Osteoblast (primary cell): Measurements from ENCODE around the gene C17orf114.

Experiments used
- DNase-seq: peaks from one replicate; pipeline ENCODE4 v3.0.0; 2011; ENCODE audit warnings: low spot score, mixed read lengths; ENCODE audit not compliant: insufficient read length; ENCODE audit errors: missing footprints
- H2AFZ ChIP-seq: 2 replicates; pipeline ENCODE4 v1.6.0; 2011; ENCODE audit warnings: mild to moderate bottlenecking, low read length
- H3K27ac ChIP-seq: 2 replicates; pipeline ENCODE4 v1.5.1; 2011; ENCODE audit warnings: mild to moderate bottlenecking, low read depth, low read length, moderate library complexity
- H3K27me3 ChIP-seq: 2 replicates; pipeline ENCODE4 v1.6.0; 2012; ENCODE audit warnings: mild to moderate bottlenecking, control low read depth, inconsistent platforms, low read length, moderate library complexity; ENCODE audit not compliant: insufficient read depth
- H3K36me3 ChIP-seq: 2 replicates; pipeline ENCODE4 v1.5.1; 2011; ENCODE audit warnings: mild to moderate bottlenecking, low read length, control low read depth, moderate library complexity; ENCODE audit not compliant: insufficient read depth
- H3K4me1 ChIP-seq: 2 replicates; pipeline ENCODE4 v1.5.1; 2011; ENCODE audit warnings: mild to moderate bottlenecking, low read length, control low read depth, moderate library complexity; ENCODE audit not compliant: insufficient read depth
- H3K4me2 ChIP-seq: 2 replicates; pipeline ENCODE4 v1.6.0; 2011; ENCODE audit warnings: mild to moderate bottlenecking, low read length; ENCODE audit not compliant: insufficient read depth
- H3K4me3 ChIP-seq: fragments of 200-600 bp; sonication (generic); 3 replicates; pipeline ENCODE4 v1.5.1; 2012; ENCODE audit warnings: mild to moderate bottlenecking, low read length, inconsistent platforms; ENCODE audit not compliant: insufficient read depth
- H3K79me2 ChIP-seq: 2 replicates; pipeline ENCODE4 v1.6.0; 2012; ENCODE audit warnings: mild to moderate bottlenecking, low read length, control low read depth, inconsistent platforms; ENCODE audit not compliant: insufficient read depth
- H3K9me3 ChIP-seq: 2 replicates; pipeline ENCODE4 v1.5.1; 2011; ENCODE audit warnings: low read depth, low read length, control low read depth
- H4K20me1 ChIP-seq: 2 replicates; pipeline ENCODE4 v1.6.0; 2012; ENCODE audit warnings: mild to moderate bottlenecking, low read length, control low read depth; ENCODE audit not compliant: insufficient read depth
- TF ChIP-seq, protein P1 (sequence below): IDR thresholded peaks from 2 replicates; pipeline ENCODE4 v1.5.1; 2011; ENCODE audit warnings: mild to moderate bottlenecking, low read depth, low read length, moderate library complexity; ENCODE audit errors: extremely low read depth

Gene C17orf114

DNA sequence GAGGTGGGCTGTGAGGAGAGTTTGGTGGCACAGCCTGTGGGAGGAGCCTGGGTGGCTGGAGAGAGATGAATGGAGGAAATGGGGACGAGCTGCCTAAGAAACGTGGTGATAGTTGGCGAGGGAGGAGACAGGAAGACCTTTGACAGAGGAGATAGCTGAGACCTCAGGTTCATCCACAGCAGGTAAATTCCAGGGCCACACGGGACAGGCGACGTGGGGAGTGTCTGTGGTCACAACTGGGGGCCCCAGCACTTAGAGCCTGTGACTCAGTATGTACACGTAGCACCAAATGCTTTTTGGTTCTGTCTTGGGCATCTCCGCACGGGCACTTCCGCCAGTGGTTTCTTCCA, 38.7 kb upstream of the C17orf114 start:
- H4K20me1 ChIP-seq = peaks cover 76% of the 10 kb centered on the region
- no peak overlapping the region for H3K4me2 ChIP-seq
- no peaks in the 10 kb centered on the region for H3K9me3 ChIP-seq
- no peak overlapping the region for H3K27ac ChIP-seq
- H3K79me2 ChIP-seq = peaks cover 88% of the 10 kb centered on the region
- TF ChIP-seq, protein P1, sequence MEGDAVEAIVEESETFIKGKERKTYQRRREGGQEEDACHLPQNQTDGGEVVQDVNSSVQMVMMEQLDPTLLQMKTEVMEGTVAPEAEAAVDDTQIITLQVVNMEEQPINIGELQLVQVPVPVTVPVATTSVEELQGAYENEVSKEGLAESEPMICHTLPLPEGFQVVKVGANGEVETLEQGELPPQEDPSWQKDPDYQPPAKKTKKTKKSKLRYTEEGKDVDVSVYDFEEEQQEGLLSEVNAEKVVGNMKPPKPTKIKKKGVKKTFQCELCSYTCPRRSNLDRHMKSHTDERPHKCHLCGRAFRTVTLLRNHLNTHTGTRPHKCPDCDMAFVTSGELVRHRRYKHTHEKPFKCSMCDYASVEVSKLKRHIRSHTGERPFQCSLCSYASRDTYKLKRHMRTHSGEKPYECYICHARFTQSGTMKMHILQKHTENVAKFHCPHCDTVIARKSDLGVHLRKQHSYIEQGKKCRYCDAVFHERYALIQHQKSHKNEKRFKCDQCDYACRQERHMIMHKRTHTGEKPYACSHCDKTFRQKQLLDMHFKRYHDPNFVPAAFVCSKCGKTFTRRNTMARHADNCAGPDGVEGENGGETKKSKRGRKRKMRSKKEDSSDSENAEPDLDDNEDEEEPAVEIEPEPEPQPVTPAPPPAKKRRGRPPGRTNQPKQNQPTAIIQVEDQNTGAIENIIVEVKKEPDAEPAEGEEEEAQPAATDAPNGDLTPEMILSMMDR = no peak
- no peak for DNase-seq
- H3K27me3 ChIP-seq = no peaks in the 10 kb centered on the region
- no peaks in the 10 kb centered on the region for H3K4me1 ChIP-seq
- H3K36me3 ChIP-seq = peaks cover 2% of the 10 kb centered on the region
- no peak overlapping the region for H2AFZ ChIP-seq
- no peak overlapping the region for H3K4me3 ChIP-seq

- TF ChIP-seq, protein P1 = no peak
- Histone ChIP-seq H3K9me3 (no peaks in the 10 kb centered on the region), H3K27me3 (no peaks in the 10 kb centered on the region), H3K27ac (no peak overlapping the region), H4K20me1 (peaks cover 76% of the 10 kb centered on the region), H3K4me1 (no peaks in the 10 kb centered on the region), H3K79me2 (peaks cover 91% of the 10 kb centered on the region), H3K36me3 (peaks cover 2% of the 10 kb centered on the region), H2AFZ (no peak overlapping the region), H3K4me3 (no peak overlapping the region), H3K4me2 (no peak overlapping the region)
- peak; percentile 71 for DNase-seq
These were observed 38.1 kb upstream of the C17orf114 start for GRCh38 chr17:4839965-4840892.

- no peaks in the 10 kb centered on the region for H3K9me3 ChIP-seq
- H3K4me1 ChIP-seq = peaks cover 5% of the 10 kb centered on the region
- H3K36me3 ChIP-seq = peaks cover 2% of the 10 kb centered on the region
- TF ChIP-seq, protein P1 = no peak
- no peak overlapping the region for H3K27ac ChIP-seq
- H3K27me3 ChIP-seq = no peaks in the 10 kb centered on the region
- H3K79me2 ChIP-seq = peaks cover 91% of the 10 kb centered on the region
- no peak overlapping the region for H2AFZ ChIP-seq
- DNase-seq = no peak
- no peak overlapping the region for H3K4me2 ChIP-seq
- H3K4me3 ChIP-seq = no peak overlapping the region
- H4K20me1 ChIP-seq = peaks cover 80% of the 10 kb centered on the region
These were observed 37.1 kb upstream of the C17orf114 start for GRCh38 chr17:4839221-4839620.

- peaks cover 2% of the 10 kb centered on the region for H3K36me3 ChIP-seq
These were observed 36.2 kb upstream of the C17orf114 start for GRCh38 chr17:4838309-4838785.

More at GRCh38 chr17:4838309-4838785, 36.2 kb upstream of the C17orf114 start:
- Histone ChIP-seq H3K4me1 (peaks cover 11% of the 10 kb centered on the region), H3K9me3 (no peaks in the 10 kb centered on the region), H3K4me3 (no peak overlapping the region), H3K27ac (no peak overlapping the region), H2AFZ (no peak overlapping the region), H3K79me2 (peaks cover 92% of the 10 kb centered on the region), H4K20me1 (peaks cover 72% of the 10 kb centered on the region), H3K4me2 (no peak overlapping the region), H3K27me3 (no peaks in the 10 kb centered on the region)
- TF ChIP-seq, protein P1 = no peak
- peak; percentile 45 for DNase-seq
